Activated naive CD8-positive, alpha-beta T cell treated with anti-CD3 and anti-CD28 coated beads for 36 hours (primary cell): ENCODE results near the gene ZGLP1. TPM values are rescaled to one million over a fixed set of nuclear protein-coding genes. Genes with fewer than 3 reads are reported as not detected.
A peak's percentile ranks its signal among the peaks of the same experiment; 100 is the strongest.
"Not testable (repeated sequence)": the region's sequence is repeated elsewhere in the genome, so short reads cannot be mapped to it uniquely, and the experiment has no call there.

ENCODE experiments used
- DNase-seq: peaks from one replicate; pipeline ENCODE4 v3.0.0; 2021
- H3K27ac Mint-ChIP-seq: one replicate; pipeline ENCODE4 v1.8.0; 2022; ENCODE audit warnings: mild to moderate bottlenecking, moderate library complexity, mixed read lengths
- H3K27me3 Mint-ChIP-seq: one replicate; pipeline ENCODE4 v1.8.0; 2022; ENCODE audit warnings: mild to moderate bottlenecking, mixed read lengths
- H3K36me3 Mint-ChIP-seq: one replicate; pipeline ENCODE4 v1.8.0; 2021; ENCODE audit warnings: mild to moderate bottlenecking, mixed read lengths
- H3K4me1 Mint-ChIP-seq: one replicate; pipeline ENCODE4 v1.8.0; 2021; ENCODE audit warnings: mixed read lengths
- H3K4me3 Mint-ChIP-seq: one replicate; pipeline ENCODE4 v1.8.0; 2022; ENCODE audit warnings: mild to moderate bottlenecking, moderate library complexity, mixed read lengths
- H3K9me3 Mint-ChIP-seq: one replicate; pipeline ENCODE4 v1.8.0; 2022; ENCODE audit warnings: mixed read lengths
- total RNA-seq, 2 experiments: library from RNA; stranded (reverse); gene quantifications; one replicate each; pipeline ENCODE4 v1.2.3, GENCODE V29; 2021

Gene ZGLP1
- total RNA-seq, 2 experiments from 2014 or later: 3.4 to 4.0 TPM

GRCh38 chr19:10282043-10282442 is 27.6 kb downstream of the ZGLP1 start:
- H3K27me3 Mint-ChIP-seq, H3K4me3 Mint-ChIP-seq, DNase-seq, H3K9me3 Mint-ChIP-seq, H3K27ac Mint-ChIP-seq: not testable (repeated sequence)
- peaks cover 55% of the 10 kb centered on the region for H3K36me3 Mint-ChIP-seq
- peaks cover 25% of the 10 kb centered on the region for H3K4me1 Mint-ChIP-seq

- Mint-ChIP-seq H3K4me1 (peaks cover 11% of the 10 kb centered on the region), H3K9me3 (no peaks in the 10 kb centered on the region), H3K36me3 (peaks cover 44% of the 10 kb centered on the region), H3K4me3 (no peak overlapping the region), H3K27ac (peak overlapping the region; percentile 44), H3K27me3 (no peaks in the 10 kb centered on the region)
- no peak for DNase-seq
Observed at GRCh38 chr19:10279737-10280442, 29.7 kb downstream of the ZGLP1 start.

DNA sequence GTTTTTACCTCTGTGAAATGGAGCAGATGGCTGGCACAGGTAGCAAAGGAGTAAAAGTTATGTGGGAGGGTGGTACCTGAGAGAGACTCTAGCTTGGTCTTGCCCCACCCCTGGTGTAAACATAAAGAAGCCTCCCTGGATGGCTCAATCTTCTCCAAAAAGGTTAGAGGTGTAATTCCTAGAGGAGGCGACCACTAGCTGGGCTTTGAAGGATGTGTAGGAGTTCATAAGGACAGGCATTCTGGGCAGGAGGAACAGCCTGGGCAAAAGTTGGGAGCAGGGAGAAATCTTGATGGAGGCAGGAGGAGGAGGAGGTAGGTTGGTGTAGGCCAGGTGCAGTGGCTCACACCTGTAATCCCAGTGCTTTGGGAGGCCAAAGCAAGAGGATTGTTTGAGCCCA is 30.7 kb downstream of the ZGLP1 start:
- Mint-ChIP-seq H3K9me3 (no peaks in the 10 kb centered on the region), H3K27ac (no peak overlapping the region), H3K36me3 (peaks cover 42% of the 10 kb centered on the region), H3K4me3 (no peak overlapping the region), H3K27me3 (no peaks in the 10 kb centered on the region), H3K4me1 (peaks cover 16% of the 10 kb centered on the region)
- no peak for DNase-seq

DNA sequence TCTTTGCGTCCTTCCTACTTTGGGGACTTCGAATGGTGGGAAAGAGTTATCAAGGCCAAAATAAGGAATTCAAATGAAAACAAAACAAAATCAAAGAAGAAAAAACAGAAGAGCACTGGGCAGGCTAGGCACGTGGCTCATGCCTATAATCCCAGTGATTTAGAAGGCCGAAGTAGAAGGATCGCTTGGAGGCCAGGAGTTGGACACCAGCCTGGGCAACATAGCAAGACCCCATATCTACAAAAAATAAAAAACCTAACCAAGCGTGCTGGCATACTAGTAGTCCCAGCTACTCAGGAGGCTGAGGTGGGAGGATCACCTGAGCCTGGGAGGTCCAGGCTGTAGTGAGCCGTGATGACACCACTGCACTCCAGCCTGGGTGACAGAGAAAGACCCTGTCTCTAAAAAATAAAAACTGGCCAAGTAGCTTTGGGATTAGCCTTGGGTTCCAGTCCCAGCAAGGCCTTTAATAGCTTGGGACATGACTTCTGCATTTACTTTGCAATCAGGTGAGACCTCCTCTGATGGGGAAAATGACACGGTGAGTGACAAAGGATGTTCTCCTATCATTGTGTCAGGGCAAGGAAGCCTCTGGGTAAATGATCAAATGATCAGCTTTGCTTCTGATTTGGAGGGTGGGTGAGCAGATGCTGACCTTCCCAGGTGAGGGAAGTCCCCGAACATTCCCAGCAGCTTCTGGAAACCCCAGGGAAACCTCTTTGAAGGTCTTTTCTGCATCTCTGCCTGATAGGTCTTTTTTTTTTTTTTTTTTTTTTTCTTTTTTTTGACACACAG is 31.6 kb downstream of the ZGLP1 start:
- Mint-ChIP-seq H3K4me1 (peaks cover 16% of the 10 kb centered on the region), H3K4me3 (no peak overlapping the region), H3K36me3 (peaks cover 38% of the 10 kb centered on the region), H3K27me3 (no peaks in the 10 kb centered on the region), H3K9me3 (no peaks in the 10 kb centered on the region), H3K27ac (no peak overlapping the region)
- DNase-seq: no peak

GRCh38 chr19:10274589-10274988 is 35.0 kb downstream of the ZGLP1 start:
- H3K27ac Mint-ChIP-seq: peak overlapping the region; percentile 36
- H3K27me3 Mint-ChIP-seq: no peaks in the 10 kb centered on the region
- H3K9me3 Mint-ChIP-seq: no peaks in the 10 kb centered on the region
- no peak overlapping the region for H3K4me3 Mint-ChIP-seq
- peaks cover 32% of the 10 kb centered on the region for H3K36me3 Mint-ChIP-seq
- no peak for DNase-seq
- H3K4me1 Mint-ChIP-seq: peaks cover 30% of the 10 kb centered on the region

DNA sequence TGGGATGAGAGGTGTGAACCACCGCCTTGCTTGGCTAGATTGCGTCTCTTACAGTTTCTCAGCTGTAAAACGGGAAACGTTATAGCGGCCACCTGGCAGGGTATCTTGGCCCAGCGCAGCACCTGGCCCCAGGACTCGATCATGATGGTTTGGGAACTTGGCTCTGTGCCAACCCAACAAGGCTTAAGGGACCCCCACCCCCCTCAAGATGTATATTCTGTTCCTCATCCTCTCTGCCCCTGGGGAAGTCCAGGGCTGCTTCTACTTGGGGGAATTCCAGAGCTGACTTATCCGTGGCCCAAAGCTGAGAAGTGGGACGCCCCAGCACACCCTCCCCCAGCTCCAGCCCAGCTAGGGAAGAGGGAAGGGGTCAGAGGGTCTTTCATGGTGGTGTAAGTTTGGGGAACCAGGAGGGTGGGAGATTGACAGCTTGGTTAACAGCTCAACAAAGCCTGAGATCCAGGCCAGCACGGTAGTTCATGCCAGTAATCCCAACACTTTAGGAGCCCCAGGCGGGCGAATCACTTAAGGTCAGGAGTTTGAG is 38.0 kb downstream of the ZGLP1 start:
- Mint-ChIP-seq H3K27ac (peak overlapping the region; percentile 92), H3K4me3 (peak overlapping the region; percentile 86), H3K36me3 (peaks cover 18% of the 10 kb centered on the region), H3K4me1 (peaks cover 27% of the 10 kb centered on the region), H3K9me3 (no peaks in the 10 kb centered on the region), H3K27me3 (no peaks in the 10 kb centered on the region)
- DNase-seq: peak; percentile 40

DNA sequence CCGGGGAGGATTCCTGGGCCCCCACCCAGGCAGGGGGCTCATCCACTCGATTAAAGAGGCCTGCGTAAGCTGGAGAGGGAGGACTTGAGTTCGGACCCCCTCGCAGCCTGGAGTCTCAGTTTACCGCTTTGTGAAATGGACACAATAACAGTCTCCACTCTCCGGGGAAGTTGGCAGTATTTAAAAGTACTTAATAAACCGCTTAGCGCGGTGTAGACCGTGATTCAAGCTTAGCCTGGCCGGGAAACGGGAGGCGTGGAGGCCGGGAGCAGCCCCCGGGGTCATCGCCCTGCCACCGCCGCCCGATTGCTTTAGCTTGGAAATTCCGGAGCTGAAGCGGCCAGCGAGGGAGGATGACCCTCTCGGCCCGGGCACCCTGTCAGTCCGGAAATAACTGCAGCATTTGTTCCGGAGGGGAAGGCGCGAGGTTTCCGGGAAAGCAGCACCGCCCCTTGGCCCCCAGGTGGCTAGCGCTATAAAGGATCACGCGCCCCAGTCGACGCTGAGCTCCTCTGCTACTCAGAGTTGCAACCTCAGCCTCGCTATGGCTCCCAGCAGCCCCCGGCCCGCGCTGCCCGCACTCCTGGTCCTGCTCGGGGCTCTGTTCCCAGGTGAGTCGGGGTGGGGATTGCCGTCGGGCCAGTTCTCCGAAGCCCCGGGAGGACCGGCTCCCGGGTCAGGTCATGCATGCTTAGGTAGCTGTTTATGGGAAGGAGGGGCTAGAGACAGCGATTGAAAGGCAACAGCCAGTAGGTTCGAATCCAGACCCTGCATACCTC is 38.8 kb downstream of the ZGLP1 start, which contains the start of gene ICAM1:
Gene ICAM1 (plus strand): TSS at position 505 of the 779 bp plus-strand sequence. CDS start 40 bp downstream, at position 545.
- Mint-ChIP-seq H3K4me1 (peaks cover 27% of the 10 kb centered on the region), H3K9me3 (no peaks in the 10 kb centered on the region), H3K36me3 (peaks cover 18% of the 10 kb centered on the region), H3K4me3 (peak within 1 kb of the TSS; percentile 86), H3K27me3 (no peaks in the 10 kb centered on the region), H3K27ac (peak within 1 kb of the TSS; percentile 92)
- peak; percentile 82 for DNase-seq

GRCh38 chr19:10270180-10270615 is 39.4 kb downstream of the ZGLP1 start:
- Mint-ChIP-seq H3K4me1 (peaks cover 27% of the 10 kb centered on the region), H3K27me3 (no peaks in the 10 kb centered on the region), H3K27ac (peak overlapping the region; percentile 92), H3K9me3 (no peaks in the 10 kb centered on the region), H3K36me3 (peaks cover 18% of the 10 kb centered on the region), H3K4me3 (peak overlapping the region; percentile 86)
- peak; percentile 78 for DNase-seq

GRCh38 chr19:10269333-10270179 is 40.1 kb downstream of the ZGLP1 start:
- H3K4me3 Mint-ChIP-seq: peak overlapping the region; percentile 86
- peak overlapping the region; percentile 92 for H3K27ac Mint-ChIP-seq
- no peaks in the 10 kb centered on the region for H3K9me3 Mint-ChIP-seq

DNA sequence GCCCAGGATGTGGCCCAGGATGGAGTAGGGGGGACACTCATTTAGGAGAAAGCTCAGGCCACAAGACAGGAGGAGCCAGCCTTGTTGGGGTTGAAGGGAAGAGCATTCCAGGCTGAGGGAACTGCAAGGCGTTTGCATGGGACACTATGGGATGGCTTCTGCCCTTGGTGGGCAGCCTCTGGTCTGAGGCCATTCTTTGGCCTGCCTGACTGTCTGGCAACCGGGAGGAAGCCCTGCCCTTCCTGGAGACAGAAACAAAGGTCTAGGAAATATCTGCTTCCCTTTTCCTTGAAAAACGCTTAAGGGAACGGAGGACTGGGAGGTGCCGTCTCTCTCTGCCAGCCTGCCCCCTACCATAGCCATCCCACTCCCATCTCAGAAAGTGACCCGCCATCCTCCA is 41.5 kb downstream of the ZGLP1 start:
- peaks cover 22% of the 10 kb centered on the region for H3K4me1 Mint-ChIP-seq
- DNase-seq: no peak
- no peaks in the 10 kb centered on the region for H3K9me3 Mint-ChIP-seq
- peaks cover 8% of the 10 kb centered on the region for H3K36me3 Mint-ChIP-seq
- no peaks in the 10 kb centered on the region for H3K27me3 Mint-ChIP-seq
- no peak overlapping the region for H3K27ac Mint-ChIP-seq
- H3K4me3 Mint-ChIP-seq: no peak overlapping the region

More at GRCh38 chr19:10269333-10270179, 40.1 kb downstream of the ZGLP1 start:
- Mint-ChIP-seq H3K36me3 (peaks cover 13% of the 10 kb centered on the region), H3K27me3 (no peaks in the 10 kb centered on the region), H3K4me1 (peaks cover 25% of the 10 kb centered on the region)
- DNase-seq: peak; percentile 88

GRCh38 chr19:10266706-10267105 is 42.9 kb downstream of the ZGLP1 start:
- Mint-ChIP-seq H3K9me3 (no peaks in the 10 kb centered on the region), H3K36me3 (peaks cover 3% of the 10 kb centered on the region), H3K27me3 (no peaks in the 10 kb centered on the region), H3K4me3 (no peak overlapping the region), H3K4me1 (peaks cover 16% of the 10 kb centered on the region), H3K27ac (no peak overlapping the region)
- no peak for DNase-seq

DNA sequence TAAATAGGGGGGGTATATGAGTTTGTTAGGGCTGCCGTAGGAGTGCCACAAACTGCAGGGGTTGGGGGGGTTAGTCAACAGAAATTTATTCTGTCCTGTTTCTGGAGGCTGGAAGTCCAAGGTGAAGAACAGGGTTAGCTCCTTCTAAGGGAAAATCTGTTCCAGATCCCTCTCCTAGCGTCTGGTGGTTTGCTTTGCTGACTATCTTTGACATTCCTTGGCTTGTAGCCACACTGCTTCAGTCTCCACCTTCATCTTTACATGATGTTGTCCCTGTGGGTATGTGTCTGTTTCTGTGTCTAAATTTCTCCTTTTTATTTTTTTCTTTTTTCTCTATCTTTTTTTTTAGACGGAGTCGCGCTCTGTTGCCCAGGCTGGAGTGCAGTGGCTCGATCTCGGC is 46.8 kb downstream of the ZGLP1 start:
- peaks cover 19% of the 10 kb centered on the region for H3K4me1 Mint-ChIP-seq
- no peaks in the 10 kb centered on the region for H3K27me3 Mint-ChIP-seq
- no peak for DNase-seq
- no peaks in the 10 kb centered on the region for H3K9me3 Mint-ChIP-seq
- H3K4me3 Mint-ChIP-seq: no peak overlapping the region
- H3K36me3 Mint-ChIP-seq: peaks cover 17% of the 10 kb centered on the region
- no peak overlapping the region for H3K27ac Mint-ChIP-seq

DNA sequence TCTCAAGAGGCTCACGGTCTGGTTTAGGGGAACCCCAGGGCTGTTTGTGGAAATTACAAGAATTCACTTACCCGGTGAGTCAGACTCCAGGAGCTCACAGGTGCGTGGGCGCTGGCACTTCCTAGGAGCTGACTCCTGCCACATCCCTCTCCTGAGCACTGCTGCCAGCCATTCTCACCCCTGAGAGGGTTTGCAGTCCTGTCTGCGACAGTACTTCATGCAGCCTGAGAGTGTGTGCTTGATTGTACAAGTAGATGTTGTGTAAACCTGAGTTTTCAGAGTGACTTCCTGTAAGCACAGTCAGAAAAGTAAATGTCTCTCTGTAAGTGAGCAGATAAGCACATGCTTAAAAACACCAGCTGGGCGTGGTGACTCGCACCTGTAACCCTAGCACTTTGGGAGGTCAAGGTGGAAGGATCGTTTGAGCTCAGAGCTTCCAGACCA is 49.5 kb downstream of the ZGLP1 start:
- Mint-ChIP-seq H3K27ac (peak overlapping the region; percentile 87), H3K4me3 (peak overlapping the region; percentile 29), H3K36me3 (peaks cover 35% of the 10 kb centered on the region), H3K27me3 (no peaks in the 10 kb centered on the region), H3K9me3 (no peaks in the 10 kb centered on the region), H3K4me1 (peaks cover 19% of the 10 kb centered on the region)
- DNase-seq: peak; percentile 70
